ENCODE data around the gene CCDC141. TPM values are rescaled to one million over a fixed set of nuclear protein-coding genes. Genes with fewer than 3 reads are reported as not detected.

CCDC141 gene
- total and polyA plus RNA-seq, 2 experiments from 2014 or later, result 3.0 to 7.2 TPM

DNA sequence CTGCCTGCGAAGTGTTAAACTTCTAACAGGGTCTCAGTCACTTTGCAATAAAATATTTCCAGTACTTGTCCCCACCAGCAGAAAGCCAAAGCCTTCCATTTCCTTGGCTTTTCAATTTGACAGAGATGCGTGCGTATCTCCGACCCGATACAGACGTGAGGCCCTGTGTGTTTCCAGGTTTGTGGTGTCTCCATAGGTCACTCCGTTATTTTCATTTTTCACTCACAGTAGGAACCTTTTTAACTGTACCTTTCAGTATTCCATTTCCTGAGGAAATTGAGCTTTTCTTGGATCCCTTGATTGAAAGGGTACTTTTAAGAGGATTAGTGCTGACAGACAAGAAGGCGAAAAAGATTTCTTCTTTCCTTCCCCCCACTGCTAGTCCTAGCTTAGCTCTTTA lies 126.4 kb downstream of the CCDC141 start:
- Histone ChIP-seq H3K27ac (no peak overlapping the region), H3K4me3 (no peak overlapping the region), H2AFZ (no peak overlapping the region), H3K9me3 (ENCODE audit: low read depth) (no peaks in the 10 kb centered on the region), H3K79me2 (no peaks in the 10 kb centered on the region), H3K4me2 (no peak overlapping the region), H3K9me2 (replicated peaks; ENCODE audit: insufficient read depth) (no peaks in the 10 kb centered on the region), H3K36me3 (replicated peaks; ENCODE audit: insufficient read depth, low read depth) (no peaks in the 10 kb centered on the region), H3K27me3 (no peaks in the 10 kb centered on the region), H4K20me1 (ENCODE audit: insufficient read depth, poor library complexity, severe bottlenecking) (no peaks in the 10 kb centered on the region), H3K4me1 (ENCODE audit: insufficient read depth) (no peaks in the 10 kb centered on the region)
- no peak for DNase-seq (ENCODE audit: low spot score)
- TF ChIP-seq EZH2 (IDR thresholded peaks at IDR 0.05; ENCODE audit: borderline replicate concordance) (no peak), EZH2phosphoT487 (IDR thresholded peaks at IDR 0.05; ENCODE audit: low read depth, severe bottlenecking, unreplicated experiment) (no peak)
- TF ChIP-seq, protein P1, sequence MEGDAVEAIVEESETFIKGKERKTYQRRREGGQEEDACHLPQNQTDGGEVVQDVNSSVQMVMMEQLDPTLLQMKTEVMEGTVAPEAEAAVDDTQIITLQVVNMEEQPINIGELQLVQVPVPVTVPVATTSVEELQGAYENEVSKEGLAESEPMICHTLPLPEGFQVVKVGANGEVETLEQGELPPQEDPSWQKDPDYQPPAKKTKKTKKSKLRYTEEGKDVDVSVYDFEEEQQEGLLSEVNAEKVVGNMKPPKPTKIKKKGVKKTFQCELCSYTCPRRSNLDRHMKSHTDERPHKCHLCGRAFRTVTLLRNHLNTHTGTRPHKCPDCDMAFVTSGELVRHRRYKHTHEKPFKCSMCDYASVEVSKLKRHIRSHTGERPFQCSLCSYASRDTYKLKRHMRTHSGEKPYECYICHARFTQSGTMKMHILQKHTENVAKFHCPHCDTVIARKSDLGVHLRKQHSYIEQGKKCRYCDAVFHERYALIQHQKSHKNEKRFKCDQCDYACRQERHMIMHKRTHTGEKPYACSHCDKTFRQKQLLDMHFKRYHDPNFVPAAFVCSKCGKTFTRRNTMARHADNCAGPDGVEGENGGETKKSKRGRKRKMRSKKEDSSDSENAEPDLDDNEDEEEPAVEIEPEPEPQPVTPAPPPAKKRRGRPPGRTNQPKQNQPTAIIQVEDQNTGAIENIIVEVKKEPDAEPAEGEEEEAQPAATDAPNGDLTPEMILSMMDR (IDR thresholded peaks at IDR 0.05; ENCODE audit: poor library complexity), result no peak
- 77% methylated on average over 8 of the region's 8 CpGs for WGBS (ENCODE audit: low lambda C conversion rate, missing lambda C conversion rate)

DNA sequence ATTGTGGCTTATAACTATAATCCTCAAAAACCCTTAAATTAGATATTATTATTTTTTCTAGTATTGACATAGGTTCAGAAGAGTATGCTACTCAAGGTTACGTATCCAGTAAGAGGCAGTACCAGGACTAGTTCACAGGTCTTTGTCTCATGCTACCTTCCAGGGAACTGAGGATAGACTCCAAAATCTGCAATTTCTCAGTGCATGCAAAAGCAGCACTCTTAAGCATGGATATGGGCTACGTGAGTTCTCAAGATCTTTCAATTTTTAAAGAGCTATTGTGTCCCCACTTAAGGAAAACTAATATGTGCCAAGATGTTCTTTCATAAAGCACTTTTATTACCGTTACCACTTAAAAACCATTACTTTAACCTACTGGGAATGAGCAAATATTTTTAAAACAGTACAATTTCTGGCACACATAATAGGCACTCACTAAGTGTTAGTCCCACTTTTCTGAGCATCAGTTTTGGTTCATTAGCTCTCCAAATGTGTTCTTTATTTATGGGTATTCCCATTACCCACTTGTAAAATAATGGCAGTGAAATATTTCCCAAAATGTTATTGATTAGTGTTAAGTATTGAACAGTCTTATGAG lies 128.9 kb downstream of the CCDC141 start:
- 67% methylated on average over 3 of the region's 3 CpGs for WGBS (ENCODE audit: low lambda C conversion rate, missing lambda C conversion rate)
- H3K4me1 ChIP-seq (ENCODE audit: insufficient read depth), result no peaks in the 10 kb centered on the region
- no peak overlapping the region for H2AFZ ChIP-seq
- no peaks in the 10 kb centered on the region for H3K36me3 ChIP-seq (replicated peaks; ENCODE audit: insufficient read depth, low read depth)
- H3K9me3 ChIP-seq (ENCODE audit: low read depth), result no peaks in the 10 kb centered on the region
- no peak for DNase-seq (ENCODE audit: low spot score)
- H3K4me3 ChIP-seq, result no peak overlapping the region
- H3K27me3 ChIP-seq, result no peaks in the 10 kb centered on the region
- no peak overlapping the region for H3K27ac ChIP-seq
- H4K20me1 ChIP-seq (ENCODE audit: insufficient read depth, poor library complexity, severe bottlenecking), result no peaks in the 10 kb centered on the region
- TF ChIP-seq, protein P1 (IDR thresholded peaks at IDR 0.05; ENCODE audit: poor library complexity), result no peak
- H3K79me2 ChIP-seq, result no peaks in the 10 kb centered on the region
- H3K4me2 ChIP-seq, result no peak overlapping the region
- H3K9me2 ChIP-seq (replicated peaks; ENCODE audit: insufficient read depth), result no peaks in the 10 kb centered on the region

DNA sequence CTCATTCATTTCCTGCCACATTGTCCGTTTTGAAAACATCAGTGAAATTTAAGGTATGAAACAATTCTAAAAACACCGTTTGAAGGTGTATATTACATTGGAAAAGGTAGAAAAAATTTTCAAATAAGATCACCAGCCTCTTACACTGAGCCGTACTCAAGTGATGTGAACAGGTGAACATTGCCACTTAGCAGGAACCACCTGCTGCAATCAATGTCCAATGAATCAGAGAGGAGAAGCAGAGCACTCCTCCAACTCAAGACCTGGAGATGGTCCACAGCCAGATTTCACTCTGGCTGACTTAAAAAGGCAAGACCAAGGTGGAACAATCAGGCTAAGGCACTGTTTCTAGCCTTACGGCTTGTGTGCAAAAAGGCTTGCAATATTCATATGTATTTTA lies 132.4 kb downstream of the CCDC141 start:
- Histone ChIP-seq H3K36me3 (replicated peaks; ENCODE audit: insufficient read depth, low read depth) (no peaks in the 10 kb centered on the region), H3K27me3 (no peaks in the 10 kb centered on the region), H3K4me1 (ENCODE audit: insufficient read depth) (no peaks in the 10 kb centered on the region), H3K4me3 (no peak overlapping the region), H3K9me3 (ENCODE audit: low read depth) (no peaks in the 10 kb centered on the region), H3K9me2 (replicated peaks; ENCODE audit: insufficient read depth) (no peaks in the 10 kb centered on the region), H2AFZ (no peak overlapping the region), H4K20me1 (ENCODE audit: insufficient read depth, poor library complexity, severe bottlenecking) (no peaks in the 10 kb centered on the region), H3K4me2 (no peak overlapping the region), H3K27ac (no peak overlapping the region), H3K79me2 (no peaks in the 10 kb centered on the region)
- TF ChIP-seq EZH2 (IDR thresholded peaks at IDR 0.05; ENCODE audit: borderline replicate concordance) (no peak), EZH2phosphoT487 (IDR thresholded peaks at IDR 0.05; ENCODE audit: low read depth, severe bottlenecking, unreplicated experiment) (no peak)
- TF ChIP-seq, protein P1 (IDR thresholded peaks at IDR 0.05; ENCODE audit: poor library complexity), result no peak
- no peak for DNase-seq (ENCODE audit: low spot score)
- WGBS (ENCODE audit: low lambda C conversion rate, missing lambda C conversion rate), result 87% methylated on average over 4 of the region's 4 CpGs

Measured in hepatocyte (in vitro differentiated cells).